ENCODE data around the gene ANKAR. TPM values are rescaled to one million over a fixed set of nuclear protein-coding genes. Genes with fewer than 3 reads are reported as not detected.

Gene ANKAR
- total and polyA plus RNA-seq, 2 of the 4 experiments (the other 2 are of a cell fraction): 0.96 to 2.2 TPM

- Histone ChIP-seq H3K4ac (ENCODE audit: low read depth, low read length) (no peak overlapping the region), H4K20me1 (ENCODE audit: insufficient read depth, low read length) (no peaks in the 10 kb centered on the region), H2BK15ac (ENCODE audit: low read depth, low read length) (no peak overlapping the region), H2AK5ac (ENCODE audit: low read depth, low read length) (no peak overlapping the region), H4K8ac (ENCODE audit: low read depth in 2 of 2, low read length in 2 of 2) (no peak overlapping the region), H3K9me3 (ENCODE audit: control insufficient read depth, insufficient read depth, low read length) (no peaks in the 10 kb centered on the region), H2BK120ac (ENCODE audit: low read depth, low read length) (no peak overlapping the region), H2AK9ac (replicated peaks; ENCODE audit: low read depth, low read length, poor library complexity) (no peak overlapping the region), H3K36me3 (ENCODE audit: control insufficient read depth, insufficient read depth, low read length) (no peaks in the 10 kb centered on the region), H3K9me1 (ENCODE audit: insufficient read depth, low read length) (no peaks in the 10 kb centered on the region), H3K18ac (ENCODE audit: low read depth, low read length) (no peak overlapping the region), H3K14ac (replicated peaks; ENCODE audit: low read depth, low read length) (no peak overlapping the region), H3K23ac (ENCODE audit: low read depth, low read length) (no peak overlapping the region), H3K4me2 (ENCODE audit: low read depth, low read length) (no peak overlapping the region), H3K27me3 (ENCODE audit: control insufficient read depth, insufficient read depth, low read length) (no peaks in the 10 kb centered on the region), H2BK20ac (ENCODE audit: low read depth, low read length) (no peak overlapping the region), H3K56ac (ENCODE audit: extremely low read depth, insufficient read depth, low read length) (no peak overlapping the region), H2AFZ (replicated peaks; ENCODE audit: low read length, poor library complexity) (no peak overlapping the region), H2BK5ac (ENCODE audit: low read depth, low read length, poor library complexity, severe bottlenecking) (no peak overlapping the region), H4K91ac (ENCODE audit: insufficient read depth, low read depth, low read length) (no peak overlapping the region), H3K4me3 (ENCODE audit: insufficient read depth, low read depth, low read length) (no peak overlapping the region), H3K9ac (ENCODE audit: low read depth, low read length) (no peak overlapping the region), H3K79me1 (ENCODE audit: low read depth in 1 of 2, low read length in 2 of 2) (no peaks in the 10 kb centered on the region), H4K5ac (ENCODE audit: low read depth, low read length) (no peak overlapping the region), H3K4me1 (ENCODE audit: control insufficient read depth, insufficient read depth, low read length) (no peaks in the 10 kb centered on the region), H3K27ac (ENCODE audit: insufficient read depth, low read length) (no peak overlapping the region)
- WGBS, 2 experiments (ENCODE audit: extremely low coverage in 2 of 2, insufficient read length in 1 of 2): no CpG with 5 or more reads among the region's 2 CpGs
- no TSS peak for BruUV-seq (replicated peaks)
- DNase-seq (no peak), ATAC-seq (ENCODE audit: low read depth) (no peak)
- dilution Hi-C loops (cut with HindIII; ENCODE audit: low sequenced_read_pairs, unreplicated experiment) (no loop called here), intact Hi-C loops (cut with micrococcal nuclease) (no loop called here), in situ Hi-C loops (cut with MboI; ENCODE audit: low sequenced_read_pairs) (no loop called here)
- no peak for TF ChIP-seq MAZ (IDR thresholded peaks at IDR 0.05; ENCODE audit: borderline replicate concordance, low read depth, low read length)
- ChIA-PET CTCF (interaction anchor here (1.5 kb wide), 1 partner anchor 8 kb away, joined by 6 read pairs; no protein-coding TSS in a partner anchor), POLR2A (ENCODE audit: unreplicated experiment) (no interaction called here)
Observed at GRCh38 chr2:189700681-189701080, 26.2 kb downstream of the ANKAR start.

Measured in IMR-90 (cell line).